ENCODE measurements around the gene SLC26A5. TPM values are rescaled to one million over a fixed set of nuclear protein-coding genes. Genes with fewer than 3 reads are reported as not detected.

The SLC26A5 gene
- total RNA-seq, 2 experiments from 2014 or later: not detected

DNA sequence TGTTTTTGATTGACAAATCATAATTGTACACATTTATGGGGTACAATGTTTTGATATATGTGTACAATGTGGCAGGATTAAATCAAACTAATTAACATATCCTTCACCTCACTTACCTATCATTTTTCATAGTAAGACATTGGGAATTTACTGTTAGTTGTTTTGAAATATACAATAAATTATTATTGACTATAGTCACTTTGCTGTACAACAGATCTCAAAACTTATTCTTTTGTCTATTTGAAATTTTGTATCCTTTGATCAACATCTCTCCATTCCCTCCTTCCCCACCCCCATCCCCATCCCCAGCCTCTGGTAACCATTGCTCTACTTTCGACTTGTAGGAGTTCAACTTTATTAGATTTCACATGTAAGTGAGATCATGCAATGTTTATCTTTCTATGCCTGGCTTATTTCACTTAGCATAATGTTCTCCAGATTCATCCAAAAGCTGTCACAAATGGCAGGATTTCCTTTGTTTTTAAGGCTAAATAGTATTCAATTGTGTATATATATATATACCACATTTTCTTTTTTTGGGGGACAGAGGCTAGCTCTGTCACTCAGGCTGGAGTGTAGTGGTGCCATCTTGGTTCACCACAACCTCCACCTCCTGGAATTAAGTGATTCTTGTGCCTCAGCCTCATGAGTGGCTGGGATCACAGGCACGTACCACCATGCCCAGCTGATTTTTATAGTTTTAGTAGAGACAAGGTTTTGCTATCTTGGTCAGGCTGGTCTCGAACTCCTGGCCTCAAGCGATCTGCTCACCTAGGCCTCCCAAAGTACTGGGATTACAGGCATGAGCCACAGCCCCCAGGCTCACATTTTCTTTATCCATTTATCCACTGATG lies 23.3 kb upstream of the SLC26A5 start:
- no peaks in the 10 kb centered on the region for H3K36me3 Mint-ChIP-seq (ENCODE audit: low read depth)
- ChIA-PET CTCF (no interaction called here), POLR2A (no interaction called here)
- DNase-seq: no peak
- TF ChIP-seq, protein P1, sequence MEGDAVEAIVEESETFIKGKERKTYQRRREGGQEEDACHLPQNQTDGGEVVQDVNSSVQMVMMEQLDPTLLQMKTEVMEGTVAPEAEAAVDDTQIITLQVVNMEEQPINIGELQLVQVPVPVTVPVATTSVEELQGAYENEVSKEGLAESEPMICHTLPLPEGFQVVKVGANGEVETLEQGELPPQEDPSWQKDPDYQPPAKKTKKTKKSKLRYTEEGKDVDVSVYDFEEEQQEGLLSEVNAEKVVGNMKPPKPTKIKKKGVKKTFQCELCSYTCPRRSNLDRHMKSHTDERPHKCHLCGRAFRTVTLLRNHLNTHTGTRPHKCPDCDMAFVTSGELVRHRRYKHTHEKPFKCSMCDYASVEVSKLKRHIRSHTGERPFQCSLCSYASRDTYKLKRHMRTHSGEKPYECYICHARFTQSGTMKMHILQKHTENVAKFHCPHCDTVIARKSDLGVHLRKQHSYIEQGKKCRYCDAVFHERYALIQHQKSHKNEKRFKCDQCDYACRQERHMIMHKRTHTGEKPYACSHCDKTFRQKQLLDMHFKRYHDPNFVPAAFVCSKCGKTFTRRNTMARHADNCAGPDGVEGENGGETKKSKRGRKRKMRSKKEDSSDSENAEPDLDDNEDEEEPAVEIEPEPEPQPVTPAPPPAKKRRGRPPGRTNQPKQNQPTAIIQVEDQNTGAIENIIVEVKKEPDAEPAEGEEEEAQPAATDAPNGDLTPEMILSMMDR (IDR thresholded peaks at IDR 0.05): no peak
- intact Hi-C loops (cut with micrococcal nuclease): no loop called here
- no peak overlapping the region for H3K4me3 Mint-ChIP-seq
- peaks cover 18% of the 10 kb centered on the region for H3K27me3 Mint-ChIP-seq
- no peaks in the 10 kb centered on the region for H3K4me1 Mint-ChIP-seq (ENCODE audit: low read depth)
- no peak for ATAC-seq
- no peaks in the 10 kb centered on the region for H3K9me3 Mint-ChIP-seq
- H3K27ac Mint-ChIP-seq: no peak overlapping the region

DNA sequence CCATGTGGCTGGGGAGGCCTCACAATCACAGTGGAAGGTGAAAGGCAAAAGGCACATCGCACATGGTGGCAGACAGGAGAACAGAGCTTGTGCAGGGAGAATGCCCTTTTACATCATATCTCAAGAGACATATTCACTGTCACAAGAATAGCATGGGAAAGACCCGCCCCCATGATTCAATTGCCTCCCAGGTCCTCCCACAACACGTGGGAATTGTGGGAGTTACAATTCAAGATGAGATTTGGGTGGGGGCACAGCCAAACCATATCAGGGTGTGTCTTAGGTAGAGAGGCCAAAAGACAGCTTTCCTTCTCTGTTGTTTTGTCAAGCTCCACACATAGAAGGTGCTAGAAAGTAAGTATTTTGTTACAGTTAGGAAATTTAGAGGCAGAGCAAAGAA lies 20.8 kb upstream of the SLC26A5 start:
- ATAC-seq (no peak), DNase-seq (no peak)
- POLR2A ChIA-PET: interaction anchor here (1.1 kb wide), 1 partner anchor 16 kb away, joined by 3 read pairs; no protein-coding TSS in a partner anchor
- CTCF ChIA-PET: no interaction called here
- intact Hi-C loops (cut with micrococcal nuclease): no loop called here
- no peak overlapping the region for H3K27ac Mint-ChIP-seq
- no peak overlapping the region for H3K4me3 Mint-ChIP-seq
- H3K4me1 Mint-ChIP-seq (ENCODE audit: low read depth): no peaks in the 10 kb centered on the region
- H3K27me3 Mint-ChIP-seq: peaks cover 22% of the 10 kb centered on the region
- no peaks in the 10 kb centered on the region for H3K9me3 Mint-ChIP-seq
- TF ChIP-seq, protein P1 (IDR thresholded peaks at IDR 0.05): no peak
- no peaks in the 10 kb centered on the region for H3K36me3 Mint-ChIP-seq (ENCODE audit: low read depth)

DNA sequence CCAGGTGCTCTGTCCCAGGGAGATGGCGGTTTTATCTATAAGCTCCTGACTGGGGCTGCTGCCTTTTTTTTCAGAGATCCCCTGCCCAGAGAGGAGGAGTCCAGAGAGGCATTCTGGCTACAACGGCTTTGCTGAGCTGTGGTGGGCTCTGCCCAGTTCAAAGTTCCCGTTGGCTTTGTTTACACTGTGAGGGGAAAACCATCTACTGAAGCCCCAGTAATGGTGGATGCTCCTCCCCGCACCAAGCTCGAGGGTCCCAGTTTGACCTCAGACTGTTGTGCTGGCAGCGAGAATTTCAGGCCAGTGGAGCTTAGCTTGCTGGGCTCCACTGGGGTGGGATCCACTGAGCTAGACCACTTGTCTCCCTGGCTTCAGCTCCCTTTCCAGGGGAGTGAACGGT lies 16.4 kb upstream of the SLC26A5 start:
- ChIA-PET POLR2A (no interaction called here), CTCF (no interaction called here)
- Mint-ChIP-seq H3K9me3 (no peaks in the 10 kb centered on the region), H3K36me3 (ENCODE audit: low read depth) (no peaks in the 10 kb centered on the region), H3K27me3 (peaks cover 15% of the 10 kb centered on the region), H3K27ac (no peak overlapping the region), H3K4me1 (ENCODE audit: low read depth) (no peaks in the 10 kb centered on the region), H3K4me3 (no peak overlapping the region)
- TF ChIP-seq, protein P1 (IDR thresholded peaks at IDR 0.05): no peak
- no peak for ATAC-seq
- intact Hi-C loops (cut with micrococcal nuclease): no loop called here
- no peak for DNase-seq

DNA sequence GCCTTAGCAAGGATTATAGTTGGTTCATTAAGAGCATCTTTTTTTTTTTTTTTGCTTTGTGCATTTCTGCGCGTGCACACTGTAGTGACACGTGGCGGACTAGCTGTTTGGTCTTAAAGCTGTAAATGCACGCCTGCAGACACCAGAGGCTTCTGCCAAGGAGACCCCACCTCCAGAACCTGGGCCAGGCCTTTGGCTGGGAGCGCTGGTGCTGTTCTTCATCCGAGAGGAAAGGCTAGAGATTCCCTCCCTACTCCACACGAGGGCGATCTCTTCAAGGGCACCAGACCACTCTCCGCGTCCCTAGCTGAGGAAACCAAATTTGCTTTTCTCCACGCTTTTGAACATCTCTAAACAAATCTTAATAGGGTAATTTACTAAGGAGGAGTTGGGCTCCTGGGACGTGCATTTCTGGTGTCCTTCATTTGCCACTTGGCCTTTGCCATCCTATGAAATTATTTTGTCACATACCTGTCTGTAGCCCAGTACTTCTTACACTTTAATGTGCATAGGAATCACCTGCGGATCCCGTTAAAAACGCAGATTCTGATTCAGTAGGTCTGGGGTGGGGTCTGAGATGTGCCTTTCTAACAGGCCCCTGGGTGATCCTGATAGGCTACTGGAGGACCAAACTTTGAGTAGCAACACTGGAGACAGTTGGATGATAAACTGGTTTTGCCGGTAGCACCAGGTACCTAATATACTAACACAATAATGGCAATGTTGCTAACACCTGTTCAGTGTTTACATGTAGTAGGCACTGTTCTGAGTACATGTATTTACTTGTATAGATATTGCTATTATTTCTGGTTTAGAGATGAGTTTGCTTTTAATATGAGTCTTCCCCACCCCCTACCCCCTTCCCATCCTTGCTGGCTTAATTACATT lies 1.3 kb upstream of the SLC26A5 start:
- no peaks in the 10 kb centered on the region for H3K9me3 Mint-ChIP-seq
- intact Hi-C loops (cut with micrococcal nuclease): no loop called here
- peak; percentile 71 for ATAC-seq
- peaks cover 10% of the 10 kb centered on the region for H3K4me1 Mint-ChIP-seq (ENCODE audit: low read depth)
- peak; percentile 65 for DNase-seq
- peaks cover 52% of the 10 kb centered on the region for H3K27me3 Mint-ChIP-seq
- ChIA-PET CTCF (interaction anchor here (0.5 to 1.5 kb wide), 5 partner anchors 9 to 703 kb away, joined by 3 to 5 read pairs (median 3); no protein-coding TSS in a partner anchor), POLR2A (no interaction called here)
- TF ChIP-seq, protein P1 (IDR thresholded peaks at IDR 0.05): peak; percentile 67
- no peaks in the 10 kb centered on the region for H3K36me3 Mint-ChIP-seq (ENCODE audit: low read depth)
- H3K4me3 Mint-ChIP-seq: no peak overlapping the region
- no peak overlapping the region for H3K27ac Mint-ChIP-seq

Data from activated CD8-positive, alpha-beta T cell treated with anti-CD3 and anti-CD28 coated beads for 36 hours (primary cell).